Gastrocnemius medialis (tissue), 4 donors: ENCODE results near the gene CPLANE2. TPM values are rescaled to one million over a fixed set of nuclear protein-coding genes. Genes with fewer than 3 reads are reported as not detected.

Experiments
- ATAC-seq, 2 donors: fragments of 150-250 bp; one replicate each; pipeline ENCODE4 v1.9.1; 2016
- DNase-seq, 2 donors: peaks; one replicate each; pipeline ENCODE4 v3.0.0-alpha.2; 2019
- H3K27ac ChIP-seq, 4 donors: fragments of 200-600 bp; sonication (generic); 1 replicate in 1 of 4; 2 replicates in 3 of 4; pipeline ENCODE4 v1.5.1; 2016 to 2018; ENCODE audit warnings: mild to moderate bottlenecking in 2 of 4, moderate library complexity in 1 of 4
- H3K27me3 ChIP-seq, 3 donors: fragments of 200-600 bp; sonication (generic) in 2 of 3; 1 replicate in 1 of 3; 2 replicates in 2 of 3; pipeline versions ENCODE4 v1.5.1 to v1.6.0; 2016 to 2019; ENCODE audit warnings: mild to moderate bottlenecking in 1 of 3, moderate library complexity in 1 of 3
- H3K36me3 ChIP-seq, 2 donors: fragments of 200-600 bp; sonication (generic) in 1 of 2; one replicate each; pipeline ENCODE4 v1.5.1; 2017 to 2018
- H3K4me1 ChIP-seq, 2 donors: fragments of 200-600 bp; sonication (generic) in 1 of 2; one replicate each; pipeline ENCODE4 v1.5.1; 2016 to 2017; ENCODE audit warnings: mild to moderate bottlenecking in 2 of 2
- H3K4me3 ChIP-seq, 4 donors: fragments of 200-600 bp; sonication (generic) in 3 of 4; 1 replicate in 1 of 4; 2 replicates in 3 of 4; pipeline ENCODE4 v1.5.1; 2016 to 2019; ENCODE audit warnings: mild to moderate bottlenecking in 2 of 4
- H3K9me3 ChIP-seq, 3 donors: fragments of 200-600 bp; sonication (generic) in 2 of 3; 1 replicate in 1 of 3; 2 replicates in 2 of 3; pipeline ENCODE4 v1.5.1; 2016 to 2019
- CTCF ChIP-seq, 5 experiments: fragments of 450-650 bp in 3 of 5; fragments of 200-600 bp in 2 of 5; sonication (generic) in 2 of 5; IDR thresholded peaks in 4 of 5; conservative IDR thresholded peaks in 1 of 5; 1 replicate in 4 of 5; 2 replicates in 1 of 5; pipeline ENCODE4 v1.5.1; 2016 to 2019; ENCODE audit warnings: antibody characterized with exemption in 5 of 5, mild to moderate bottlenecking in 3 of 5, moderate library complexity in 3 of 5
- POLR2A ChIP-seq, 2 donors: fragments of 450-650 bp; IDR thresholded peaks; one replicate each; pipeline ENCODE4 v1.6.1; 2017; ENCODE audit warnings: antibody characterized with exemption in 2 of 2, mild to moderate bottlenecking in 2 of 2, moderate library complexity in 2 of 2
- in situ Hi-C, 4 donors: fragments of 200-750 bp; cut with MboI; loops; one replicate each; pipeline versions ENCODE4 v1.15.0 to v1.8.0; 2017; ENCODE audit warnings: low sequenced_read_pairs in 4 of 4
- intact Hi-C: fragments of 100-400 bp; cut with DNase I; formaldehyde crosslinking; loops from one replicate; pipeline ENCODE4 v1.15.1; 2023; ENCODE audit warnings: low total_unique reads
- total RNA-seq, 4 donors: library from RNA; depleted of rRNA; stranded (reverse); fragments of >200 nt; gene quantifications; one replicate each; pipeline versions ENCODE4 v1.1.0 to v1.2.3, GENCODE V29; 2016

CPLANE2 gene
- total RNA-seq, 4 donors from 2014 or later = 0.46 to 6.3 (median 3.1) TPM

GRCh38 chr1:16256478-16256877, 19.5 kb upstream of the CPLANE2 start:
- TF ChIP-seq CTCF (IDR thresholded peaks at IDR 0.05 in 4 of 5, conservative IDR thresholded peaks at IDR 0.05 in 1 of 5) (no peak), POLR2A (IDR thresholded peaks at IDR 0.05) (no peak)
- Histone ChIP-seq H3K27me3 (no peaks in the 10 kb centered on the region), H3K36me3 (peaks cover 0 to 22% of the 10 kb centered on the region in 2 donors), H3K9me3 (no peaks in the 10 kb centered on the region), H3K4me3 (no peak overlapping the region), H3K27ac (peak overlapping the region in 1 of 4 donors; percentile 33), H3K4me1 (peaks cover 8 to 12% of the 10 kb centered on the region in 2 donors)
- in situ Hi-C loops (no loop called here), intact Hi-C loops (no loop called here)
- no peak for ATAC-seq
- no peak for DNase-seq

- no peak overlapping the region for H3K4me3 ChIP-seq
- H3K27ac ChIP-seq = peak overlapping the region; percentile 30 to 91 (median 73)
- peaks cover 0 to 33% of the 10 kb centered on the region in 2 donors for H3K36me3 ChIP-seq
Observed at GRCh38 chr1:16254263-16254928, 17.4 kb upstream of the CPLANE2 start.

GRCh38 chr1:16253332-16253922, 16.4 kb upstream of the CPLANE2 start:
- Histone ChIP-seq H3K27ac (peak overlapping the region; percentile 30 to 91 (median 73)), H3K9me3 (no peaks in the 10 kb centered on the region), H3K4me3 (no peak overlapping the region), H3K36me3 (peaks cover 0 to 33% of the 10 kb centered on the region in 2 donors), H3K4me1 (peaks cover 29 to 42% of the 10 kb centered on the region in 2 donors), H3K27me3 (no peaks in the 10 kb centered on the region)
- no peak for DNase-seq
- in situ Hi-C loops (no loop called here), intact Hi-C loops (no loop called here)
- TF ChIP-seq CTCF (IDR thresholded peaks at IDR 0.05 in 4 of 5, conservative IDR thresholded peaks at IDR 0.05 in 1 of 5) (no peak), POLR2A (IDR thresholded peaks at IDR 0.05) (no peak)
- ATAC-seq = no peak

More at GRCh38 chr1:16254263-16254928, 17.4 kb upstream of the CPLANE2 start:
- no peak for TF ChIP-seq CTCF (IDR thresholded peaks at IDR 0.05 in 4 of 5, conservative IDR thresholded peaks at IDR 0.05 in 1 of 5)
- no peak for TF ChIP-seq POLR2A (IDR thresholded peaks at IDR 0.05)
- DNase-seq (no peak), ATAC-seq (peak; percentile 51 to 62)
- Histone ChIP-seq H3K9me3 (no peaks in the 10 kb centered on the region), H3K4me1 (peaks cover 20 to 32% of the 10 kb centered on the region in 2 donors), H3K27me3 (no peaks in the 10 kb centered on the region)
- in situ Hi-C loops (no loop called here), intact Hi-C loops (no loop called here)

- peaks cover 35 to 47% of the 10 kb centered on the region in 2 donors for H3K4me1 ChIP-seq
- no peaks in the 10 kb centered on the region for H3K9me3 ChIP-seq
- no peaks in the 10 kb centered on the region for H3K27me3 ChIP-seq
- TF ChIP-seq CTCF (IDR thresholded peaks at IDR 0.05 in 4 of 5, conservative IDR thresholded peaks at IDR 0.05 in 1 of 5) = no peak
- no peak for TF ChIP-seq POLR2A (IDR thresholded peaks at IDR 0.05)
- DNase-seq (no peak), ATAC-seq (no peak)
- peak overlapping the region; percentile 14 to 91 (median 57) for H3K27ac ChIP-seq
- H3K36me3 ChIP-seq = peaks cover 0 to 33% of the 10 kb centered on the region in 2 donors
- no peak overlapping the region for H3K4me3 ChIP-seq
- in situ Hi-C loops (no loop called here), intact Hi-C loops (no loop called here)
Observed at GRCh38 chr1:16252912-16253311, 15.9 kb upstream of the CPLANE2 start.
